ENCODE data around the gene KLHL36. TPM values are rescaled to one million over a fixed set of nuclear protein-coding genes. Genes with fewer than 3 reads are reported as not detected.

The KLHL36 gene
- total RNA-seq, 1 experiment from 2014 or later: 79.0 TPM

DNA sequence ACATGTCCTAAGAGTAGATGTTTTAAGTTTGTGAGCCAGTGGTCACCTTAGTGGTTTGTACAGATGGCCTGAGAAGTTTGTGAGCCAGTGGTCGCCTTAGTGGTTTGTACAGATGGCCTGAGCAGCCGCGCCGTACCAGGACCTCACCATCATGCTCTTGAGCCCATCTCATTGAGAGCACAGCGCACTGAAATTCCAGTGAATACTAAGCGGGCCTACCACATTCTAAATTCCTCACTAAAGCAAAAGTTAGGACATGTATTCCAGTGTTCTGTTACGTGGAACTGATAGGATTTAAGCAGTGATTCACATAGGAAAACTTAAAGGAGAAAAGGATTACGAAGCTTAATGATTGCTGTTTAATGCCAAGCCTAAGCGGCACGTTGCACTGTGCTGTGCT is 55.4 kb downstream of the KLHL36 start:
- Histone ChIP-seq H4K20me1 (ENCODE audit: insufficient read depth) (peaks cover 61% of the 10 kb centered on the region), H3K4me2 (ENCODE audit: low read length) (no peak overlapping the region), H3K9me3 (ENCODE audit: control insufficient read depth in 1 of 2, insufficient read depth in 1 of 2, low read depth in 1 of 2, low read length in 2 of 2) (no peaks in the 10 kb centered on the region), H3K4me1 (ENCODE audit: control insufficient read depth in 1 of 2, insufficient read depth in 2 of 2, low read length in 2 of 2) (peaks cover 10 to 35% of the 10 kb centered on the region in 2 experiments), H3K27ac (ENCODE audit: low read depth, low read length) (no peak overlapping the region), H3K27me3 (ENCODE audit: insufficient read depth, low read length) (no peaks in the 10 kb centered on the region), H3K9me2 (ENCODE audit: insufficient read depth) (no peaks in the 10 kb centered on the region), H2AFZ (ENCODE audit: low read depth, low read length, poor library complexity, severe bottlenecking) (no peak overlapping the region), H3K9ac (ENCODE audit: low read length) (no peak overlapping the region), H3K79me2 (ENCODE audit: insufficient read depth, low read length) (peaks cover 89% of the 10 kb centered on the region), H3K4me3 (replicated peaks in 1 of 2; ENCODE audit: low read depth in 1 of 2, low read length in 2 of 2) (no peak overlapping the region), H3K36me3 (ENCODE audit: control insufficient read depth in 1 of 2, insufficient read depth in 2 of 2, low read length in 2 of 2) (peaks cover 3 to 8% of the 10 kb centered on the region in 2 experiments; a peak in 1 of 4 replicates)
- no peak for DNase-seq (ENCODE audit: low read depth, low spot score)
- ChIA-PET POLR2A (interaction anchor here (1.0 to 1.2 kb wide), 2 partner anchors 11 to 16 kb away, joined by 4 to 5 read pairs; no protein-coding TSS in a partner anchor), RAD21 (ENCODE audit: low non-redundant PET in 1 of 2, low total read pairs in 2 of 2, uncharacterized antibody in 2 of 2, unreplicated experiment in 2 of 2) (no interaction called here), CTCF (interaction anchor here (2.3 kb wide), 1 partner anchor 22 kb away, joined by 8 read pairs; no protein-coding TSS in a partner anchor)
- TF ChIP-seq, protein P1, sequence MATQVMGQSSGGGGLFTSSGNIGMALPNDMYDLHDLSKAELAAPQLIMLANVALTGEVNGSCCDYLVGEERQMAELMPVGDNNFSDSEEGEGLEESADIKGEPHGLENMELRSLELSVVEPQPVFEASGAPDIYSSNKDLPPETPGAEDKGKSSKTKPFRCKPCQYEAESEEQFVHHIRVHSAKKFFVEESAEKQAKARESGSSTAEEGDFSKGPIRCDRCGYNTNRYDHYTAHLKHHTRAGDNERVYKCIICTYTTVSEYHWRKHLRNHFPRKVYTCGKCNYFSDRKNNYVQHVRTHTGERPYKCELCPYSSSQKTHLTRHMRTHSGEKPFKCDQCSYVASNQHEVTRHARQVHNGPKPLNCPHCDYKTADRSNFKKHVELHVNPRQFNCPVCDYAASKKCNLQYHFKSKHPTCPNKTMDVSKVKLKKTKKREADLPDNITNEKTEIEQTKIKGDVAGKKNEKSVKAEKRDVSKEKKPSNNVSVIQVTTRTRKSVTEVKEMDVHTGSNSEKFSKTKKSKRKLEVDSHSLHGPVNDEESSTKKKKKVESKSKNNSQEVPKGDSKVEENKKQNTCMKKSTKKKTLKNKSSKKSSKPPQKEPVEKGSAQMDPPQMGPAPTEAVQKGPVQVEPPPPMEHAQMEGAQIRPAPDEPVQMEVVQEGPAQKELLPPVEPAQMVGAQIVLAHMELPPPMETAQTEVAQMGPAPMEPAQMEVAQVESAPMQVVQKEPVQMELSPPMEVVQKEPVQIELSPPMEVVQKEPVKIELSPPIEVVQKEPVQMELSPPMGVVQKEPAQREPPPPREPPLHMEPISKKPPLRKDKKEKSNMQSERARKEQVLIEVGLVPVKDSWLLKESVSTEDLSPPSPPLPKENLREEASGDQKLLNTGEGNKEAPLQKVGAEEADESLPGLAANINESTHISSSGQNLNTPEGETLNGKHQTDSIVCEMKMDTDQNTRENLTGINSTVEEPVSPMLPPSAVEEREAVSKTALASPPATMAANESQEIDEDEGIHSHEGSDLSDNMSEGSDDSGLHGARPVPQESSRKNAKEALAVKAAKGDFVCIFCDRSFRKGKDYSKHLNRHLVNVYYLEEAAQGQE (IDR thresholded peaks at IDR 0.05; ENCODE audit: low read depth): no peak
- TF ChIP-seq, protein P2, sequence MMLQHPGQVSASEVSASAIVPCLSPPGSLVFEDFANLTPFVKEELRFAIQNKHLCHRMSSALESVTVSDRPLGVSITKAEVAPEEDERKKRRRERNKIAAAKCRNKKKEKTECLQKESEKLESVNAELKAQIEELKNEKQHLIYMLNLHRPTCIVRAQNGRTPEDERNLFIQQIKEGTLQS (IDR thresholded peaks at IDR 0.05): no peak
- intact Hi-C loops (cut with micrococcal nuclease): no loop called here
- ATAC-seq: no peak
- BruUV-seq (replicated peaks): no TSS peak

DNA sequence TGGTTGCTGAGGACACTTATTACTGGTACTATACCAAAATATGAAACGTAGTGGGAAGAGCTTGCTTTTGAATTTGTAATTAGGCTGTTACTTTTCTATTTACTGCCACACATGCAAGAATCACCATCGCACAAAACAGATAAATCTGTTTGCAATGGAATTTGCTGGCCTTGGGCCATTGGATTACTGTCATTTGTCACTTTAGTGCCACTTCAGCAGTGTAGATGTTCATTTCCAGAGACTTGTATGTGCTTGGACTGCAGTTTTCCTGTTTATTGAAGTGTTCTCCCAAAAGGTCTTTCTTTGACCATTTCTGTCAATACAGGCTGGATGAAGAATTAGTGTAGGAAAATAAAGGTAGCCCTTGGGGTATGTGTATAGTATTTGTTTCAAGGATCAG is 55.9 kb downstream of the KLHL36 start:
- Histone ChIP-seq H3K36me3 (ENCODE audit: control insufficient read depth in 1 of 2, insufficient read depth in 2 of 2, low read length in 2 of 2) (peaks cover 4 to 8% of the 10 kb centered on the region in 2 experiments; a peak in 1 of 4 replicates), H3K27me3 (ENCODE audit: insufficient read depth, low read length) (no peaks in the 10 kb centered on the region), H3K4me1 (ENCODE audit: control insufficient read depth in 1 of 2, insufficient read depth in 2 of 2, low read length in 2 of 2) (peaks cover 10 to 29% of the 10 kb centered on the region in 2 experiments), H2AFZ (ENCODE audit: low read depth, low read length, poor library complexity, severe bottlenecking) (no peak overlapping the region), H3K9ac (ENCODE audit: low read length) (no peak overlapping the region), H3K9me2 (ENCODE audit: insufficient read depth) (no peaks in the 10 kb centered on the region), H3K27ac (ENCODE audit: low read depth, low read length) (no peak overlapping the region), H3K4me3 (replicated peaks in 1 of 2; ENCODE audit: low read depth in 1 of 2, low read length in 2 of 2) (no peak overlapping the region), H3K4me2 (ENCODE audit: low read length) (no peak overlapping the region), H3K9me3 (ENCODE audit: control insufficient read depth in 1 of 2, insufficient read depth in 1 of 2, low read depth in 1 of 2, low read length in 2 of 2) (no peaks in the 10 kb centered on the region), H4K20me1 (ENCODE audit: insufficient read depth) (peaks cover 66% of the 10 kb centered on the region), H3K79me2 (ENCODE audit: insufficient read depth, low read length) (peaks cover 94% of the 10 kb centered on the region)
- DNase-seq (ENCODE audit: low read depth, low spot score) (no peak), ATAC-seq (no peak)
- intact Hi-C loops (cut with micrococcal nuclease): no loop called here
- ChIA-PET RAD21 (ENCODE audit: low non-redundant PET in 1 of 2, low total read pairs in 2 of 2, uncharacterized antibody in 2 of 2, unreplicated experiment in 2 of 2) (no interaction called here), POLR2A (no interaction called here), CTCF (interaction anchor here (2.3 kb wide), 1 partner anchor 22 kb away, joined by 8 read pairs; no protein-coding TSS in a partner anchor)
- no TSS peak for BruUV-seq (replicated peaks)
- TF ChIP-seq SIN3A (IDR thresholded peaks at IDR 0.05; ENCODE audit: low read depth) (no peak), POLR2AphosphoS5 (IDR thresholded peaks at IDR 0.05; ENCODE audit: low read depth, low read length) (no peak), EGR1 (IDR thresholded peaks at IDR 0.05; ENCODE audit: low read depth) (no peak)
- TF ChIP-seq, protein P1 (IDR thresholded peaks at IDR 0.05; ENCODE audit: low read depth): no peak
- TF ChIP-seq, protein P3, sequence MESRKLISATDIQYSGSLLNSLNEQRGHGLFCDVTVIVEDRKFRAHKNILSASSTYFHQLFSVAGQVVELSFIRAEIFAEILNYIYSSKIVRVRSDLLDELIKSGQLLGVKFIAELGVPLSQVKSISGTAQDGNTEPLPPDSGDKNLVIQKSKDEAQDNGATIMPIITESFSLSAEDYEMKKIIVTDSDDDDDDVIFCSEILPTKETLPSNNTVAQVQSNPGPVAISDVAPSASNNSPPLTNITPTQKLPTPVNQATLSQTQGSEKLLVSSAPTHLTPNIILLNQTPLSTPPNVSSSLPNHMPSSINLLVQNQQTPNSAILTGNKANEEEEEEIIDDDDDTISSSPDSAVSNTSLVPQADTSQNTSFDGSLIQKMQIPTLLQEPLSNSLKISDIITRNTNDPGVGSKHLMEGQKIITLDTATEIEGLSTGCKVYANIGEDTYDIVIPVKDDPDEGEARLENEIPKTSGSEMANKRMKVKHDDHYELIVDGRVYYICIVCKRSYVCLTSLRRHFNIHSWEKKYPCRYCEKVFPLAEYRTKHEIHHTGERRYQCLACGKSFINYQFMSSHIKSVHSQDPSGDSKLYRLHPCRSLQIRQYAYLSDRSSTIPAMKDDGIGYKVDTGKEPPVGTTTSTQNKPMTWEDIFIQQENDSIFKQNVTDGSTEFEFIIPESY (IDR thresholded peaks at IDR 0.05; ENCODE audit: extremely low read depth, insufficient replicate concordance, low read length): no peak
